H1 (cell line): ENCODE data around the gene XDH.

ENCODE experiments used
- BCL11A ChIP-seq, 2 experiments: IDR thresholded peaks; one replicate each; pipeline ENCODE4 v1.6.1; 2011; ENCODE audit warnings: low read depth in 2 of 2, low read length in 2 of 2, mild to moderate bottlenecking in 2 of 2
- CBX8 ChIP-seq: fragments of 300-800, 300-1000 bp; sonication (generic); IDR thresholded peaks from 2 replicates; pipeline ENCODE4 v1.7.1; 2016; ENCODE audit warnings: low read depth, low read length, borderline replicate concordance
- POLR2A ChIP-seq, 2 experiments: IDR thresholded peaks; 1 replicate in 1 of 2; 2 replicates in 1 of 2; pipeline ENCODE4 v1.6.1; 2011; ENCODE audit warnings: low read depth in 2 of 2, low read length in 2 of 2, mild to moderate bottlenecking in 2 of 2; ENCODE audit errors: control extremely low read depth in 1 of 2
- RAD21 ChIP-seq, 2 experiments: IDR thresholded peaks in 1 of 2; conservative IDR thresholded peaks in 1 of 2; 2 replicates each; pipeline ENCODE4 v1.6.1; 2011; ENCODE audit warnings: low read depth in 2 of 2, low read length in 2 of 2, improper control_type of control experiment in 1 of 2, inconsistent platforms in 1 of 2, mild to moderate bottlenecking in 1 of 2, moderate library complexity in 1 of 2
- RBBP5 ChIP-seq: IDR thresholded peaks from 2 replicates; pipeline ENCODE4 v1.7.1; 2012; ENCODE audit warnings: low read depth, mild to moderate bottlenecking, inconsistent platforms, low read length, moderate library complexity, borderline replicate concordance
- RFX5 ChIP-seq: IDR thresholded peaks from 2 replicates; pipeline ENCODE4 v1.6.1; 2011; ENCODE audit warnings: low read depth, low read length, improper control_type of control experiment, borderline replicate concordance
- SIX5 ChIP-seq: IDR thresholded peaks from 2 replicates; pipeline ENCODE4 v1.6.1; 2011; ENCODE audit warnings: mild to moderate bottlenecking, low read depth, low read length
- SUZ12 ChIP-seq: fragments of 200-600 bp; sonication (generic); IDR thresholded peaks from 2 replicates; pipeline ENCODE4 v1.6.1; 2012; ENCODE audit warnings: mild to moderate bottlenecking, inconsistent platforms, low read length, moderate library complexity, mixed read lengths
- TAF1 ChIP-seq: IDR thresholded peaks from 2 replicates; pipeline ENCODE4 v1.6.1; 2011; ENCODE audit warnings: mild to moderate bottlenecking, low read depth, low read length
- TEAD4 ChIP-seq: IDR thresholded peaks from 2 replicates; pipeline ENCODE4 v1.6.1; 2012; ENCODE audit warnings: low read depth, low read length, inconsistent platforms, mixed read lengths
- TF ChIP-seq, protein P1 (sequence below): IDR thresholded peaks from 2 replicates; pipeline ENCODE4 v1.6.1; 2012; ENCODE audit warnings: low read length, inconsistent platforms
- TF ChIP-seq, protein P2 (sequence below), 3 experiments: IDR thresholded peaks; 1 replicate in 2 of 3; 2 replicates in 1 of 3; pipeline versions ENCODE4 v1.5.1 to v1.6.1; 2011; ENCODE audit warnings: low read length in 3 of 3, mild to moderate bottlenecking in 3 of 3, inconsistent platforms in 2 of 3, low read depth in 1 of 3, moderate library complexity in 1 of 3; ENCODE audit not compliant: insufficient read depth in 1 of 3; ENCODE audit errors: control extremely low read depth in 1 of 3

DNA sequence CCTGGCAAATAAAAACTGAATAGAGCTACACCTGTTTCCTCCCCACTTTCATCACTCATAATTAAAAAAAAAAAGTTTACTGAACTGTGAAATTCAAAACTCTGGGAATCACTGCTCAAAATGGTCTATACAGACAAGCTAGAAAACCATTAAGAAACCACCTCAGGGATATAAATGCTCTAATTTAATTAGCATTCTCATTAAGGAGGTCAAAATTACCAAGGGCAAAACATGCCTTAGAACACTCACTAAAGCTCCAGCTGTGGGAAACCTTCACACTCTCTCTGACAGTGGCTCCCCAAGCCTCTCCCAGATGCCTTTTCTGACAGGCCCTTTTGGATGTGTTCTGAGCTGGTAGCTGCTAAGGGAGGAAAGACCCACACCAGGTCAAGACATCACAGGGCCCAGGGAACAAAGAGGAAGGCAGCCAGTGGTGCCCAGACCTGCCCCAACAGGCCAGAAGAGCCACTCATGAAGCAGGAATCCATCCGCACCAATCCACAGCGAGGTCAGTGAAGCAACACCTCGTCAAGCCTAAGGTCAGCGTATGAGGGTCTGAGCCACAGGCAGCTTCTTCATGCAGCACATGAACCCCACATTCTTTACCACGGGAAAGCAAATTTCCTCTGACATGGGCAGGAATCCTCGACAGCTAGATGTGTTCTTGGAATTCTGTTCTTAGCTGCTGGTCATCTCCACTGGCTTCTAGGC, 35.6 kb downstream of the XDH start:
- TF ChIP-seq BCL11A (IDR thresholded peaks at IDR 0.05; ENCODE audit: low read depth in 2 of 2, low read length in 2 of 2) (no peak), RAD21 (IDR thresholded peaks at IDR 0.05 in 1 of 2, conservative IDR thresholded peaks at IDR 0.05 in 1 of 2; ENCODE audit: low read depth in 2 of 2, low read length in 2 of 2) (no peak), RBBP5 (no peak), CBX8 (no peak), TEAD4 (no peak), SIX5 (no peak), TAF1 (no peak), POLR2A (IDR thresholded peaks at IDR 0.05; ENCODE audit: control extremely low read depth in 1 of 2, low read depth in 2 of 2, low read length in 2 of 2) (no peak), RFX5 (no peak), SUZ12 (no peak)
- TF ChIP-seq, protein P1, sequence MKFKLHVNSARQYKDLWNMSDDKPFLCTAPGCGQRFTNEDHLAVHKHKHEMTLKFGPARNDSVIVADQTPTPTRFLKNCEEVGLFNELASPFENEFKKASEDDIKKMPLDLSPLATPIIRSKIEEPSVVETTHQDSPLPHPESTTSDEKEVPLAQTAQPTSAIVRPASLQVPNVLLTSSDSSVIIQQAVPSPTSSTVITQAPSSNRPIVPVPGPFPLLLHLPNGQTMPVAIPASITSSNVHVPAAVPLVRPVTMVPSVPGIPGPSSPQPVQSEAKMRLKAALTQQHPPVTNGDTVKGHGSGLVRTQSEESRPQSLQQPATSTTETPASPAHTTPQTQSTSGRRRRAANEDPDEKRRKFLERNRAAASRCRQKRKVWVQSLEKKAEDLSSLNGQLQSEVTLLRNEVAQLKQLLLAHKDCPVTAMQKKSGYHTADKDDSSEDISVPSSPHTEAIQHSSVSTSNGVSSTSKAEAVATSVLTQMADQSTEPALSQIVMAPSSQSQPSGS, result no peak
- TF ChIP-seq, protein P2, sequence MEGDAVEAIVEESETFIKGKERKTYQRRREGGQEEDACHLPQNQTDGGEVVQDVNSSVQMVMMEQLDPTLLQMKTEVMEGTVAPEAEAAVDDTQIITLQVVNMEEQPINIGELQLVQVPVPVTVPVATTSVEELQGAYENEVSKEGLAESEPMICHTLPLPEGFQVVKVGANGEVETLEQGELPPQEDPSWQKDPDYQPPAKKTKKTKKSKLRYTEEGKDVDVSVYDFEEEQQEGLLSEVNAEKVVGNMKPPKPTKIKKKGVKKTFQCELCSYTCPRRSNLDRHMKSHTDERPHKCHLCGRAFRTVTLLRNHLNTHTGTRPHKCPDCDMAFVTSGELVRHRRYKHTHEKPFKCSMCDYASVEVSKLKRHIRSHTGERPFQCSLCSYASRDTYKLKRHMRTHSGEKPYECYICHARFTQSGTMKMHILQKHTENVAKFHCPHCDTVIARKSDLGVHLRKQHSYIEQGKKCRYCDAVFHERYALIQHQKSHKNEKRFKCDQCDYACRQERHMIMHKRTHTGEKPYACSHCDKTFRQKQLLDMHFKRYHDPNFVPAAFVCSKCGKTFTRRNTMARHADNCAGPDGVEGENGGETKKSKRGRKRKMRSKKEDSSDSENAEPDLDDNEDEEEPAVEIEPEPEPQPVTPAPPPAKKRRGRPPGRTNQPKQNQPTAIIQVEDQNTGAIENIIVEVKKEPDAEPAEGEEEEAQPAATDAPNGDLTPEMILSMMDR (IDR thresholded peaks at IDR 0.05; ENCODE audit: control extremely low read depth in 1 of 3, insufficient read depth in 1 of 3, low read depth in 1 of 3, low read length in 3 of 3), result no peak
